DMS153 (cell line): ENCODE data around the gene SREBF1.
A peak's percentile ranks its signal among the peaks of the same experiment; 100 is the strongest.

Experiments used
- DNase-seq: peaks from one replicate; lab custom pipeline; 2025; lab: John Stamatoyannopoulos, UW

Gene SREBF1

GRCh38 chr17:17840751-17841591 lies 4.2 kb upstream of the SREBF1 start:
- no peak for DNase-seq

GRCh38 chr17:17839791-17840707 lies 3.3 kb upstream of the SREBF1 start:
- peak; percentile 29 for DNase-seq

GRCh38 chr17:17837966-17838962 lies 1.5 kb upstream of the SREBF1 start:
- DNase-seq: peak; percentile 54

- DNase-seq: no peak
Observed at GRCh38 chr17:17837380-17837821, 615 bp upstream of the SREBF1 start.

GRCh38 chr17:17836250-17836817 lies 452 bp downstream of the SREBF1 start:
- DNase-seq: peak; percentile 81

GRCh38 chr17:17835415-17836249 lies 1.2 kb downstream of the SREBF1 start:
- no peak for DNase-seq

- no peak for DNase-seq
Observed at GRCh38 chr17:17834974-17835373, 1.8 kb downstream of the SREBF1 start.

- DNase-seq: no peak
Observed at GRCh38 chr17:17833658-17834357, 3.0 kb downstream of the SREBF1 start.

GRCh38 chr17:17832032-17832363 lies 4.8 kb downstream of the SREBF1 start:
- no peak for DNase-seq

- DNase-seq: no peak
Observed at GRCh38 chr17:17831208-17832031, 5.4 kb downstream of the SREBF1 start.

- DNase-seq: no peak
Observed at GRCh38 chr17:17830740-17831207, 6.0 kb downstream of the SREBF1 start.

- DNase-seq: no peak
Observed at GRCh38 chr17:17830269-17830567, 6.6 kb downstream of the SREBF1 start.

GRCh38 chr17:17827826-17828621 lies 8.8 kb downstream of the SREBF1 start:
- DNase-seq: no peak

GRCh38 chr17:17826942-17827785 lies 9.6 kb downstream of the SREBF1 start:
- DNase-seq: no peak

GRCh38 chr17:17826342-17826713 lies 10.5 kb downstream of the SREBF1 start:
- no peak for DNase-seq

- no peak for DNase-seq
Observed at GRCh38 chr17:17824783-17825614, 11.8 kb downstream of the SREBF1 start.
